ENCODE results near the gene MYH11.

DNA sequence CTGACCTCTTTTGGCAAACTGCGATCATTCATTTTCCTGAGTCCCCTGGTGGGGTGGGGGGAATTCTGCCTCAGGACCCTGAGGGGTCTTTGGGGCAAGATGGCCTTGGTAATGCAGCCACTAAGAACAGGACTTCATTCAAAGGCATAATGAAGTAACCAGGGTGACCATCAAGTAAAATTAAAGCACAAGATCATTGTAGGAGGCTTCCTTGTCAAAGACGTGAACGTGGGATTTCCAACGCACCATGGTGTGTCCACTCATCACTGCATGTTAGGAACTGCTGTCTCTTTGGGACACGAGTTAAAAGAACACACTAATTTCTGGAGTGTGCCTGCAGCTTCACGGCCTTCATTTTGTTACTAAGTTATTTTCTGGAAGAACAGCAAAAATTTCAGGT is 155.5 kb downstream of the MYH11 start:
- TF ChIP-seq EZH2 (IDR thresholded peaks at IDR 0.05), result no peak
- no peak for TF ChIP-seq POLR2AphosphoS5 (IDR thresholded peaks at IDR 0.05; ENCODE audit: borderline replicate concordance, low read depth, low read length)
